ENCODE results near the gene MSRB3. TPM values are rescaled to one million over a fixed set of nuclear protein-coding genes. Genes with fewer than 3 reads are reported as not detected.

Gene MSRB3
- total RNA-seq, 1 donor from 2014 or later: 8.3 TPM

DNA sequence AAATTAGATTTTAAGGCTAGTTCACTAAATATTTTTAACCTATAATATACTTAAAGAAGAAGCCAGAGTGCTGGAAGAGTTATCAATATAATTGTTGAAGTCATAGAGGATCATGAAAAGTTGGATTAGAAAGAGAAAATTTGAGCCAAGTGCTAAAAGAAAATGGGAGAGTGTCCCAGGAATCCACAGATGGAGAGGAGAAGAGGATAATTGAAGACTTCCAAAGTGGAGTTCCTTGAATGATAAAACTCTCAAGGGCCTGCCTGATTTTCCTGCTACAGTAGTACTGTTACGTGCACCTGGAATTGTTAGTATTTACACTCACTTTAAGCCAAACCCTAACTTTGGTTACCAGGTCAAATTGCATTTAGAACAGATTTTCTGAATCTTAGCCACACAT lies 113.2 kb downstream of the MSRB3 start:
- H3K4me3 Mint-ChIP-seq: no peak overlapping the region
- no peak for DNase-seq (ENCODE audit: low read depth, low spot score)
- peaks cover 10% of the 10 kb centered on the region for H3K36me3 Mint-ChIP-seq (ENCODE audit: low read depth)
- H3K4me1 Mint-ChIP-seq: no peaks in the 10 kb centered on the region
- no peak overlapping the region for H3K27ac Mint-ChIP-seq (ENCODE audit: unreplicated experiment)
- peaks cover 11% of the 10 kb centered on the region for H3K9me3 Mint-ChIP-seq
- H3K27me3 Mint-ChIP-seq (ENCODE audit: low read depth): no peaks in the 10 kb centered on the region
- TF ChIP-seq, protein P1, sequence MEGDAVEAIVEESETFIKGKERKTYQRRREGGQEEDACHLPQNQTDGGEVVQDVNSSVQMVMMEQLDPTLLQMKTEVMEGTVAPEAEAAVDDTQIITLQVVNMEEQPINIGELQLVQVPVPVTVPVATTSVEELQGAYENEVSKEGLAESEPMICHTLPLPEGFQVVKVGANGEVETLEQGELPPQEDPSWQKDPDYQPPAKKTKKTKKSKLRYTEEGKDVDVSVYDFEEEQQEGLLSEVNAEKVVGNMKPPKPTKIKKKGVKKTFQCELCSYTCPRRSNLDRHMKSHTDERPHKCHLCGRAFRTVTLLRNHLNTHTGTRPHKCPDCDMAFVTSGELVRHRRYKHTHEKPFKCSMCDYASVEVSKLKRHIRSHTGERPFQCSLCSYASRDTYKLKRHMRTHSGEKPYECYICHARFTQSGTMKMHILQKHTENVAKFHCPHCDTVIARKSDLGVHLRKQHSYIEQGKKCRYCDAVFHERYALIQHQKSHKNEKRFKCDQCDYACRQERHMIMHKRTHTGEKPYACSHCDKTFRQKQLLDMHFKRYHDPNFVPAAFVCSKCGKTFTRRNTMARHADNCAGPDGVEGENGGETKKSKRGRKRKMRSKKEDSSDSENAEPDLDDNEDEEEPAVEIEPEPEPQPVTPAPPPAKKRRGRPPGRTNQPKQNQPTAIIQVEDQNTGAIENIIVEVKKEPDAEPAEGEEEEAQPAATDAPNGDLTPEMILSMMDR (conservative IDR thresholded peaks at IDR 0.05): no peak

DNA sequence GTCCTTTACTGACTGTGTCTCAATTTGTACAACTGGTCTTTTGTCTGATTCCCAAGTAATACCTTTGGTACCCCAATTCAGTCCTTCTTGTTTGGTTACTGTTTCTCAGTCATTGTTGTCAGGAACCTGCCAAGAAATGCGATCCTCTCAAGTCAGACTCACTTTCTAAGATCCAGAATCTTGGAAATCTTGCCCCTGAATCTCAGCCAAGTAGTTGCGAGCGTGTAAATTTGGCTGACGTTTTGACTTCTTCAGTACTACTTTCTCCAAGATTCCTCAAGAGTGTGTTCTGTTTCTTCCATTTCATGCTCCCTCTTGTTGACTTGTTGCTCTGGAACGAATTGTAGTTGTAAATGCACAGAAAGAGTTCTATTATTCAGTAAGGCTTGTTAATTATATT lies 114.0 kb downstream of the MSRB3 start:
- peaks cover 14% of the 10 kb centered on the region for H3K36me3 Mint-ChIP-seq (ENCODE audit: low read depth)
- DNase-seq (ENCODE audit: low read depth, low spot score): no peak
- no peaks in the 10 kb centered on the region for H3K4me1 Mint-ChIP-seq
- H3K27me3 Mint-ChIP-seq (ENCODE audit: low read depth): no peaks in the 10 kb centered on the region
- H3K9me3 Mint-ChIP-seq: peaks cover 15% of the 10 kb centered on the region
- H3K4me3 Mint-ChIP-seq: no peak overlapping the region
- H3K27ac Mint-ChIP-seq (ENCODE audit: unreplicated experiment): no peak overlapping the region
- TF ChIP-seq, protein P1 (conservative IDR thresholded peaks at IDR 0.05): no peak

DNA sequence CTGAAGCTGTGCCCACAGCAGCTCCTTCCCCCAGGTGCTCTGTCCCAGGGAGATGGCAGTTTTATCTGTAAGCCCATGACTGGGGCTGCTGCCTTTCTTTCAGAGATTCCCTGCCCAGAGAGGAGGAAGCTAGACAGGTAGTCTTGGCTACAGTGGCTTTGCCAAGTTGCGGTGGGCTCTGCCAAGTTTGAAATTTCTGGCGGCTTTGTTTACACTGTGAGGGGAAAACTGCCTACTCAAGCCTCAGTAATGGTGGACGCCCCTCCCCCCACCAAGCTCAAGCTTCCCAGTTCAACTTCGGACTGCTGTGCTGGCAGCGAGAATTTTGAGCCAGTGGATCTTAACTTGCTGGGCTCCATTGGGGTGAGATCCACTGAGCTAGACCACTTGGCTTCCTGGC lies 124.7 kb downstream of the MSRB3 start:
- H3K36me3 Mint-ChIP-seq (ENCODE audit: low read depth): peaks cover 32% of the 10 kb centered on the region
- no peak overlapping the region for H3K4me3 Mint-ChIP-seq
- no peaks in the 10 kb centered on the region for H3K27me3 Mint-ChIP-seq (ENCODE audit: low read depth)
- H3K9me3 Mint-ChIP-seq: peaks cover 18% of the 10 kb centered on the region
- peaks cover 9% of the 10 kb centered on the region for H3K4me1 Mint-ChIP-seq
- no peak overlapping the region for H3K27ac Mint-ChIP-seq (ENCODE audit: unreplicated experiment)
- TF ChIP-seq, protein P1 (conservative IDR thresholded peaks at IDR 0.05): no peak
- no peak for DNase-seq (ENCODE audit: low read depth, low spot score)

DNA sequence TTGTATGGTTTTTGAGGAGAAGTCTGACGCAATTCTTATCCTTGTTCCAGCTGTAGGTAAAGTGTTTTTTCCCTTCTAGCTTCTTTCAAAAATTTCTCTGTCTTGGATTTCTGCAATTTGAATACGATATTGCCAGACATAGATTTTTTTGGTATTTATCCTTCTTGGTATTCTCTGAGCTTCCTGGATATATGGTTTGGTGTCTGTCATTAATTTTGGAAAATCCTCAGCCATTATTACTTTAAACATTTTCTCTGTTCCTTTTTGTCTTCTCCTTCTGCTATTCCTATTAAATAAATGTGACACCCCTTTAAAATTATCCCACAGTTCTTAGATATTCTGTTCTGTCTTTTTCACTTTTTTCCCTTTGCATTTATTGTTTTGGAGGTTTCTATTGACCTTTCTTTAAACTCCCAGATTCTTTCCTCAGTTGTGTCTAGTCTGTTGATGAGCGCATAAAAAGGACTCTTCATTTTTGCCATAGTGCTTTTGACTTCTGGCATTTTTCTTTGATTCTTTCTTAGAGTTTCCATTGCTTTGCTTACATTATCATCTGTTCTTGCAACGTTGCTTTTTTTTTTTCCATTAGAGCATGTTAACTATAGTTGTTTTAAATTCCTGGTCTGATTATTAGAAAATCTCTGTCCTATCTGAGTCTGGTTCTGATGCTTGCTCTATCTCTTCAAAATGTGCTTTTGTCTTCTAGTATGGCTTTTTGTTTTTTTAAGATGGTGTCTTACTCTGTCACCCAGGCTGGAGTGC lies 129.1 kb downstream of the MSRB3 start:
- no peaks in the 10 kb centered on the region for H3K27me3 Mint-ChIP-seq (ENCODE audit: low read depth)
- no peaks in the 10 kb centered on the region for H3K4me1 Mint-ChIP-seq
- no peak overlapping the region for H3K27ac Mint-ChIP-seq (ENCODE audit: unreplicated experiment)
- H3K36me3 Mint-ChIP-seq (ENCODE audit: low read depth): no peaks in the 10 kb centered on the region
- no peak overlapping the region for H3K4me3 Mint-ChIP-seq
- H3K9me3 Mint-ChIP-seq: peaks cover 4% of the 10 kb centered on the region
- TF ChIP-seq, protein P1 (conservative IDR thresholded peaks at IDR 0.05): no peak
- no peak for DNase-seq (ENCODE audit: low read depth, low spot score)

DNA sequence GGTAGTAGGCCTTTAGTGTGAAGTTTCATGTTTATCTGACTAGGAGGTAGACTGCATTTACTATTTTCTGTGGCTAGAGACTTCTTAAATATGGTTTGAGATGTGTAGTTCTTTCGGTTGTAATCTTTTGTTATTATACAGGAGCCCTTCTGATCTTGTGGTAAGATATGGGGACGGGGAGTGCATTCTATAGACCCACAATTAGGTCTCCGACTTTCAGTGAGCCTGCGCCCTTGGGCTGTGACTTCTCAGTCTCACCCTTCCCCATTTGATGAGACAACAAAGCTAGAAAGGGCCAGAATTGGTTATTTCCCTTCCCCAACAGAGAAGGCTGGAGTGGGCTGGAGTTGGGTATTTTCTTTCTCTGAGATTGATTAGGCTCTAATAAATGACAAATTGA lies 130.0 kb downstream of the MSRB3 start:
- Mint-ChIP-seq H3K4me1 (peaks cover 1% of the 10 kb centered on the region), H3K27me3 (ENCODE audit: low read depth) (no peaks in the 10 kb centered on the region), H3K4me3 (no peak overlapping the region), H3K36me3 (ENCODE audit: low read depth) (no peaks in the 10 kb centered on the region), H3K9me3 (peaks cover 4% of the 10 kb centered on the region), H3K27ac (ENCODE audit: unreplicated experiment) (no peak overlapping the region)
- TF ChIP-seq, protein P1 (conservative IDR thresholded peaks at IDR 0.05): no peak
- DNase-seq (ENCODE audit: low read depth, low spot score): no peak

All from neural crest cell (in vitro differentiated cells).